GM19463 (cell line): ENCODE measurements around the gene TMEM134.
A peak's percentile ranks its signal among the peaks of the same experiment; 100 is the strongest.

Source experiments
- ATAC-seq: cut with Tn5 transposase; IDR thresholded peaks from one replicate; pipeline ENCODE4 v1.9.1; 2021; ENCODE audit warnings: mild to moderate bottlenecking, moderate library complexity; ENCODE audit not compliant: unreplicated experiment

TMEM134 gene

GRCh38 chr11:67440229-67441097, 28.6 kb downstream of the TMEM134 start:
- no peak for ATAC-seq

- ATAC-seq, result no peak
These were observed 29.5 kb downstream of the TMEM134 start for GRCh38 chr11:67439321-67440228.

- no peak for ATAC-seq
These were observed 30.7 kb downstream of the TMEM134 start for GRCh38 chr11:67438158-67438902.

- no peak for ATAC-seq
These were observed 31.3 kb downstream of the TMEM134 start for GRCh38 chr11:67437809-67438157.

GRCh38 chr11:67437082-67437808, 31.8 kb downstream of the TMEM134 start, which contains the start of gene PTPRCAP:
Gene PTPRCAP, minus strand, starts transcription at chr11:67437682. Its CDS starts 63 bp downstream, at chr11:67437619.
- ATAC-seq, result peak; percentile 32

GRCh38 chr11:67436459-67437081, 32.5 kb downstream of the TMEM134 start:
- ATAC-seq, result peak; percentile 55

- no peak for ATAC-seq
These were observed 33.2 kb downstream of the TMEM134 start for GRCh38 chr11:67435727-67436458.

- ATAC-seq, result no peak
These were observed 33.9 kb downstream of the TMEM134 start for GRCh38 chr11:67435031-67435726.

- ATAC-seq, result no peak
These were observed 34.6 kb downstream of the TMEM134 start for GRCh38 chr11:67434395-67434881.

- no peak for ATAC-seq
These were observed 35.3 kb downstream of the TMEM134 start for GRCh38 chr11:67433536-67434394.

GRCh38 chr11:67432655-67433349, 36.2 kb downstream of the TMEM134 start:
- no peak for ATAC-seq

- no peak for ATAC-seq
These were observed 37.5 kb downstream of the TMEM134 start for GRCh38 chr11:67431346-67432249.

- no peak for ATAC-seq
These were observed 39.3 kb downstream of the TMEM134 start for GRCh38 chr11:67429722-67430121.

- no peak for ATAC-seq
These were observed 39.9 kb downstream of the TMEM134 start for GRCh38 chr11:67429038-67429668.
